Fibroblast of lung (primary cell): Measurements from ENCODE around the gene KCNJ5. TPM values are rescaled to one million over a fixed set of nuclear protein-coding genes. Genes with fewer than 3 reads are reported as not detected.
A peak's percentile ranks its signal among the peaks of the same experiment; 100 is the strongest.

Source experiments
- DNase-seq, 2 donors: peaks; one replicate each; pipeline versions ENCODE4 v3.0.0 to v3.0.0-alpha.2; 2010; ENCODE audit warnings: low read depth in 2 of 2
- H2AFZ ChIP-seq: 2 replicates; pipeline ENCODE4 v1.5.1; 2012; ENCODE audit warnings: low read length, control low read depth, inconsistent platforms
- H3K27ac ChIP-seq: 2 replicates; pipeline ENCODE4 v1.5.1; 2011; ENCODE audit warnings: low read length, control low read depth; ENCODE audit not compliant: insufficient read depth
- H3K27me3 ChIP-seq: 2 replicates; pipeline ENCODE4 v1.5.1; 2011; ENCODE audit warnings: mild to moderate bottlenecking, low read length; ENCODE audit not compliant: control insufficient read depth, insufficient read depth
- H3K36me3 ChIP-seq: 2 replicates; pipeline ENCODE4 v1.5.1; 2011; ENCODE audit warnings: low read length; ENCODE audit not compliant: control insufficient read depth, insufficient read depth
- H3K4me1 ChIP-seq: 2 replicates; pipeline ENCODE4 v1.5.1; 2011; ENCODE audit warnings: low read length; ENCODE audit not compliant: control insufficient read depth, insufficient read depth; ENCODE audit errors: extremely low read depth
- H3K4me2 ChIP-seq: 2 replicates; pipeline ENCODE4 v1.5.1; 2011; ENCODE audit warnings: low read length, control low read depth; ENCODE audit not compliant: insufficient read depth; ENCODE audit errors: extremely low read depth
- H3K4me3 ChIP-seq, 4 experiments: fragments of 200-600 bp in 1 of 4; sonication (generic) in 1 of 4; replicated peaks in 1 of 4; 2 replicates each; pipeline ENCODE4 v1.5.1; 2011 to 2016; ENCODE audit warnings: low read length in 4 of 4, low read depth in 3 of 4, mild to moderate bottlenecking in 3 of 4, control low read depth in 2 of 4, inconsistent platforms in 1 of 4, mixed read lengths in 1 of 4; ENCODE audit not compliant: insufficient read depth in 1 of 4; ENCODE audit errors: control extremely low read depth in 1 of 4
- H3K79me2 ChIP-seq: 2 replicates; pipeline ENCODE4 v1.5.1; 2012; ENCODE audit warnings: mild to moderate bottlenecking, low read length, inconsistent platforms; ENCODE audit not compliant: control insufficient read depth, insufficient read depth
- H3K9ac ChIP-seq: 2 replicates; pipeline ENCODE4 v1.5.1; 2011; ENCODE audit warnings: mild to moderate bottlenecking, low read length, control low read depth; ENCODE audit not compliant: insufficient read depth
- H3K9me3 ChIP-seq: 2 replicates; pipeline ENCODE4 v1.5.1; 2012; ENCODE audit warnings: low read depth, low read length; ENCODE audit not compliant: control insufficient read depth, insufficient read depth
- H4K20me1 ChIP-seq: 2 replicates; pipeline ENCODE4 v1.5.1; 2011; ENCODE audit warnings: low read length; ENCODE audit not compliant: control insufficient read depth, insufficient read depth; ENCODE audit errors: extremely low read depth
- CTCF ChIP-seq, 2 donors: IDR thresholded peaks in 1 of 2; conservative IDR thresholded peaks in 1 of 2; 1 replicate in 1 of 2; 2 replicates in 1 of 2; pipeline ENCODE4 v1.5.1; 2011 to 2012; ENCODE audit warnings: low read length in 2 of 2, control low read depth in 1 of 2, inconsistent platforms in 1 of 2, low read depth in 1 of 2, mild to moderate bottlenecking in 1 of 2
- EZH2 ChIP-seq: IDR thresholded peaks from 2 replicates; pipeline ENCODE4 v1.5.1; 2012; ENCODE audit warnings: low read length, control low read depth, mild to moderate bottlenecking; ENCODE audit errors: missing control alignments
- polyA plus RNA-seq, 2 donors: library from polyadenylated mRNA; depleted of rRNA in 1 of 2; stranded (reverse) in 1 of 2; unstranded in 1 of 2; fragments of >200 nt; gene quantifications; 2 replicates each; pipeline ENCODE4 v1.2.1, GENCODE V29; 2011 to 2012; ENCODE audit warnings: missing spikeins in 1 of 2
- total RNA-seq: library from RNA; depleted of rRNA; stranded (reverse); fragments of >200 nt; gene quantifications from 2 replicates; pipeline ENCODE4 v1.2.1, GENCODE V29; 2014

Gene KCNJ5
- total and polyA plus RNA-seq, 2 donors (not counting 1 experiment from before 2014, with no cell fraction given) = 0.24 to 0.33 TPM

GRCh38 chr11:128928400-128928799 lies 37.2 kb downstream of the KCNJ5 start:
- no peak for TF ChIP-seq EZH2
- TF ChIP-seq CTCF (conservative IDR thresholded peaks at IDR 0.05 in 1 of 2, IDR thresholded peaks at IDR 0.05 in 1 of 2; ENCODE audit: low read depth in 1 of 2, low read length in 2 of 2) = no peak
- Histone ChIP-seq H4K20me1 (no peaks in the 10 kb centered on the region), H3K9ac (no peak overlapping the region), H3K4me1 (no peaks in the 10 kb centered on the region), H2AFZ (no peak overlapping the region), H3K4me3 (no peak overlapping the region), H3K79me2 (no peaks in the 10 kb centered on the region), H3K27ac (no peak overlapping the region), H3K36me3 (no peaks in the 10 kb centered on the region), H3K27me3 (no peaks in the 10 kb centered on the region), H3K4me2 (no peak overlapping the region), H3K9me3 (no peaks in the 10 kb centered on the region)
- no peak for DNase-seq

- no peak for DNase-seq
- Histone ChIP-seq H3K4me3 (no peak overlapping the region), H3K9me3 (no peaks in the 10 kb centered on the region), H3K4me1 (no peaks in the 10 kb centered on the region), H3K27me3 (no peaks in the 10 kb centered on the region), H3K36me3 (no peaks in the 10 kb centered on the region), H3K79me2 (no peaks in the 10 kb centered on the region), H3K4me2 (no peak overlapping the region), H4K20me1 (no peaks in the 10 kb centered on the region), H3K9ac (no peak overlapping the region), H2AFZ (no peak overlapping the region), H3K27ac (no peak overlapping the region)
- TF ChIP-seq CTCF (conservative IDR thresholded peaks at IDR 0.05 in 1 of 2, IDR thresholded peaks at IDR 0.05 in 1 of 2; ENCODE audit: low read depth in 1 of 2, low read length in 2 of 2) = no peak
- no peak for TF ChIP-seq EZH2
These were observed 38.3 kb downstream of the KCNJ5 start for GRCh38 chr11:128929468-128929867.

- Histone ChIP-seq H3K9me3 (no peaks in the 10 kb centered on the region), H3K4me2 (no peak overlapping the region), H3K79me2 (no peaks in the 10 kb centered on the region), H2AFZ (no peak overlapping the region), H3K4me3 (no peak overlapping the region), H4K20me1 (no peaks in the 10 kb centered on the region), H3K27ac (no peak overlapping the region), H3K27me3 (no peaks in the 10 kb centered on the region), H3K4me1 (no peaks in the 10 kb centered on the region), H3K9ac (no peak overlapping the region), H3K36me3 (no peaks in the 10 kb centered on the region)
- DNase-seq = peak in 1 of 2 donors; percentile 84
- TF ChIP-seq CTCF (conservative IDR thresholded peaks at IDR 0.05 in 1 of 2, IDR thresholded peaks at IDR 0.05 in 1 of 2; ENCODE audit: low read depth in 1 of 2, low read length in 2 of 2) (no peak), EZH2 (no peak)
These were observed 38.8 kb downstream of the KCNJ5 start for GRCh38 chr11:128929991-128930390.
